A673 (cell line): Measurements from ENCODE around the gene COL19A1. TPM values are rescaled to one million over a fixed set of nuclear protein-coding genes. Genes with fewer than 3 reads are reported as not detected.
A peak's percentile ranks its signal among the peaks of the same experiment; 100 is the strongest.

ENCODE experiments used
- Bru-seq: library from RNA; stranded (reverse); fragments of 400-500 nt; gene quantifications from one replicate; lab custom pipeline; 2021; lab: Mats Ljungman, UMichigan
- BruChase-seq, 2 experiments: library from RNA; stranded (reverse); fragments of 400-500 nt; gene quantifications; one replicate each; lab custom pipeline; 2021; lab: Mats Ljungman, UMichigan
- BruUV-seq: library from RNA; stranded (reverse); fragments of 400-500 nt; replicated peaks from 2 replicates; lab custom pipeline; 2021; lab: Mats Ljungman, UMichigan
- CTCF ChIA-PET: fragments of 300-600 bp; sonication (Branson Sonifier 250); formaldehyde crosslinking; loops from one replicate; lab custom pipeline; 2022; ENCODE audit warnings: antibody characterized with exemption; lab: Charles Lee
- POLR2A ChIA-PET: fragments of 300-600 bp; sonication (Branson Sonifier 250); formaldehyde crosslinking; loops from one replicate; lab custom pipeline; 2022; ENCODE audit warnings: antibody characterized with exemption; ENCODE audit not compliant: low non-redundant PET; lab: Charles Lee
- DNase-seq: peaks from one replicate; pipeline ENCODE4 v3.0.0-alpha.2; 2015; ENCODE audit warnings: low spot score
- H3K27ac ChIP-seq: fragments of 200-600 bp; sonication (generic); 2 replicates; pipeline ENCODE4 v1.5.1; 2016; ENCODE audit warnings: mixed run types, low read depth, mild to moderate bottlenecking, mixed read lengths, antibody characterized with exemption, low read length; ENCODE audit not compliant: poor library complexity, severe bottlenecking
- H3K27me3 ChIP-seq: fragments of 200-600 bp; sonication (generic); replicated peaks from 2 replicates; pipeline ENCODE4 v1.6.1; 2017; ENCODE audit warnings: mixed run types, low read depth, mild to moderate bottlenecking, mixed read lengths, antibody characterized with exemption, low read length; ENCODE audit not compliant: insufficient read depth, poor library complexity
- H3K36me3 ChIP-seq: fragments of 200-600 bp; sonication (generic); 2 replicates; pipeline ENCODE4 v1.6.1; 2016; ENCODE audit warnings: mixed run types, mild to moderate bottlenecking, mixed read lengths, antibody characterized with exemption, low read length; ENCODE audit not compliant: insufficient read depth, poor library complexity, severe bottlenecking
- H3K4me1 ChIP-seq: fragments of 200-600 bp; sonication (generic); 2 replicates; pipeline ENCODE4 v1.6.1; 2017; ENCODE audit warnings: mixed run types, mild to moderate bottlenecking, mixed read lengths, antibody characterized with exemption, low read length; ENCODE audit not compliant: insufficient read depth, poor library complexity, severe bottlenecking
- H3K4me3 ChIP-seq: fragments of 200-600 bp; sonication (generic); 2 replicates; pipeline ENCODE4 v1.5.1; 2016; ENCODE audit warnings: low read depth, mixed run types, mild to moderate bottlenecking, mixed read lengths, low read length; ENCODE audit not compliant: poor library complexity, severe bottlenecking
- H3K9me3 ChIP-seq: fragments of 200-600 bp; sonication (generic); 2 replicates; pipeline ENCODE4 v1.6.1; 2016; ENCODE audit warnings: mixed run types, low read depth, mild to moderate bottlenecking, mixed read lengths, antibody characterized with exemption, low read length; ENCODE audit not compliant: poor library complexity, severe bottlenecking
- EZH2 ChIP-seq: fragments of 200-600 bp; sonication (generic); IDR thresholded peaks from 2 replicates; pipeline ENCODE4 v1.6.1; 2017; ENCODE audit warnings: borderline replicate concordance, low read depth, mild to moderate bottlenecking, mixed read lengths, antibody characterized with exemption, low read length; ENCODE audit not compliant: poor library complexity, severe bottlenecking
- intact Hi-C: fragments of 100-400 bp; cut with micrococcal nuclease; formaldehyde crosslinking; loops from one replicate; pipeline ENCODE4 v1.10.0; 2022; ENCODE audit not compliant: unreplicated experiment
- long read RNA-seq: library from polyadenylated mRNA; stranded (forward); transcript quantifications from one replicate; pipeline ENCODE4 v2.0.0, GENCODE V29; 2022
- total RNA-seq: library from RNA; stranded (reverse); gene quantifications from 2 replicates; pipeline ENCODE4 v1.2.3, GENCODE V29; 2021
- TF ChIP-seq, protein P1 (sequence below): fragments of 300-800, 200-600 bp; sonication (generic); conservative IDR thresholded peaks from 2 replicates; pipeline ENCODE4 v1.5.1; 2017; ENCODE audit warnings: low read depth, mild to moderate bottlenecking, antibody characterized with exemption, low read length, moderate library complexity, mixed read lengths

Gene COL19A1
- 0.31 and 0.37 TPM in 2 replicates for total RNA-seq
- percentile 18 among the genes with signal in this experiment for Bru-seq, nascent RNA
- percentile 13 among the genes with signal in this experiment for BruChase-seq, experiment 1, labeled RNA remaining after a 2-hour chase
- percentile 11 among the genes with signal in this experiment for BruChase-seq, experiment 2, labeled RNA remaining after a 6-hour chase
- long read RNA-seq, partial matches to known transcripts: 1 of 1 reads
- long read RNA-seq, other reads (novel, unspliced or antisense): 0 of 1 reads

DNA sequence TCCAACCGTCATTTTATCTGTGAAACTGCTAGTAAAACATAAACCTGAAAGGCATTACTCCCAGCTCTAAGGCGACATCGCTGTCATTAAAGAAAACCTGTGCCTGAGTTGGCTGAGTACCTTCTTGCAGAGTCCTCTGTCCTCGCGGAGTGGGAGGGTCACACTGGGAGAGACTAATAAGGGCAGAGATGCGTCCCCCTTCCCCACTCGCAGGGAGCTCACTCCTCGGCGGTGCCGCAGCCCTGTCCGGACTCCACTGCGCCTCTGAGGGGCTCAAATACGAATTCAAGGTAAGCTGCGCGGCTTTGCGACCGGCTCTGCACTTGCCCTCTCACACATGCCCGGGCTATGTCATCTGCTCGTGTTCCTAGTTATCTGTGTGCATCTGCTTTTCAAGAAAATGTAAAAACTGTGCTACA, at the start of gene COL19A1:
Gene COL19A1 (plus strand): TSS at position 206 of the 419 bp plus-strand sequence. CDS start 13,012 bp downstream, outside the sequence.
- no peaks in the 10 kb centered on the region for H3K9me3 ChIP-seq
- peaks cover 13% of the 10 kb centered on the region for H3K4me1 ChIP-seq
- ChIA-PET CTCF (no interaction called here), POLR2A (no interaction called here)
- H3K27me3 ChIP-seq: no peaks in the 10 kb centered on the region
- H3K4me3 ChIP-seq: peak within 1 kb of the TSS; percentile 60
- no TSS peak for BruUV-seq
- TF ChIP-seq EZH2: no peak
- TF ChIP-seq, protein P1, sequence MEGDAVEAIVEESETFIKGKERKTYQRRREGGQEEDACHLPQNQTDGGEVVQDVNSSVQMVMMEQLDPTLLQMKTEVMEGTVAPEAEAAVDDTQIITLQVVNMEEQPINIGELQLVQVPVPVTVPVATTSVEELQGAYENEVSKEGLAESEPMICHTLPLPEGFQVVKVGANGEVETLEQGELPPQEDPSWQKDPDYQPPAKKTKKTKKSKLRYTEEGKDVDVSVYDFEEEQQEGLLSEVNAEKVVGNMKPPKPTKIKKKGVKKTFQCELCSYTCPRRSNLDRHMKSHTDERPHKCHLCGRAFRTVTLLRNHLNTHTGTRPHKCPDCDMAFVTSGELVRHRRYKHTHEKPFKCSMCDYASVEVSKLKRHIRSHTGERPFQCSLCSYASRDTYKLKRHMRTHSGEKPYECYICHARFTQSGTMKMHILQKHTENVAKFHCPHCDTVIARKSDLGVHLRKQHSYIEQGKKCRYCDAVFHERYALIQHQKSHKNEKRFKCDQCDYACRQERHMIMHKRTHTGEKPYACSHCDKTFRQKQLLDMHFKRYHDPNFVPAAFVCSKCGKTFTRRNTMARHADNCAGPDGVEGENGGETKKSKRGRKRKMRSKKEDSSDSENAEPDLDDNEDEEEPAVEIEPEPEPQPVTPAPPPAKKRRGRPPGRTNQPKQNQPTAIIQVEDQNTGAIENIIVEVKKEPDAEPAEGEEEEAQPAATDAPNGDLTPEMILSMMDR: no peak
- peak within 1 kb of the TSS; percentile 69 for H3K27ac ChIP-seq
- peak; percentile 15 for DNase-seq
- no peaks in the 10 kb centered on the region for H3K36me3 ChIP-seq
- intact Hi-C loops: no loop called here

DNA sequence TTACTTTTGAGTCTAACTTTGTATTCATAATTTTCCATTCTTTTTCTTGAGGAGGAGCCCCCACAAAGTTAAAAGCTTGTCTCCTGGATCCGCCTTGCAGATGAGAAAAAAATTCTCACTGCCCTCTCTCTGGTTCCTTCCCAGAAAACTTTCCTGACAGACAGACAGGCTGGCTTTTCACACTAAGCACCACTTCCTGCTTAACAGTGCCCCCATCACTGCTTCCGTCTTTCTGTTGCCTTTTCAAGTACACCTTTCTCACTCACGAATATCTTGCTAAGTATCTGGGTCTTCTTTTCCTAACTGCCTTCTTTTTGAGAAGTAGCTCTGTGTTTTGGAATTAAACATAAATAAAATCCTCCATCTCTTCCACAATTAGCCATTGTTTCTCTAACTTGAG, 49.8 kb upstream of the COL19A1 start:
- Histone ChIP-seq H3K27me3 (no peaks in the 10 kb centered on the region), H3K4me3 (no peak overlapping the region), H3K4me1 (peaks cover 7% of the 10 kb centered on the region), H3K9me3 (no peaks in the 10 kb centered on the region), H3K36me3 (no peaks in the 10 kb centered on the region), H3K27ac (no peak overlapping the region)
- TF ChIP-seq, protein P1: no peak
- TF ChIP-seq EZH2: no peak
- no TSS peak for BruUV-seq
- intact Hi-C loops: no loop called here
- no peak for DNase-seq
- ChIA-PET CTCF (no interaction called here), POLR2A (no interaction called here)

DNA sequence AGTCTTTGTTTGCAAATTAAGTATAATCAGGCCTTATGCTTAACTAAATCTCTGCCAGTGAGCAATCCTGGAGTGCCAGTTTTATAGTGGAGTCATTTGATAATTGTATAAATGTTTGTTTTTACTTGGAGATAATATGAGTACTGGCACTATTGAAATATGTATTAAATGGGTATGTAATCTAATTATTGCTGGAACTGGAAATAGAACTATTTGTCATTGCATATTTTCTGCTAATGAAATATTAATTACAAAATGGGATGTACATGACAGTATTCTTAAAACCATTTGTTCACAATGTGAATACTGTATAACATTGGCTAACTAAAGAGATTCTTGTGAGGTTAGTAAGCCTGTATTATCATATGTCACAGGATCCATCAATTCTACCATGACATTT, 49.0 kb upstream of the COL19A1 start:
- H3K4me3 ChIP-seq: no peak overlapping the region
- no peaks in the 10 kb centered on the region for H3K27me3 ChIP-seq
- no peaks in the 10 kb centered on the region for H3K9me3 ChIP-seq
- TF ChIP-seq, protein P1: no peak
- TF ChIP-seq EZH2: no peak
- intact Hi-C loops: no loop called here
- no peaks in the 10 kb centered on the region for H3K36me3 ChIP-seq
- peaks cover 7% of the 10 kb centered on the region for H3K4me1 ChIP-seq
- POLR2A ChIA-PET: no interaction called here
- BruUV-seq: no TSS peak
- CTCF ChIA-PET: no interaction called here
- no peak for DNase-seq
- H3K27ac ChIP-seq: no peak overlapping the region
